HL-60 (cell line): ENCODE results near the gene CCDC74B.

Source experiments
- CTCF ChIP-seq: IDR thresholded peaks from one replicate; pipeline ENCODE4 v1.5.1; 2011; ENCODE audit warnings: low read length, control low read depth, inconsistent platforms; ENCODE audit not compliant: insufficient read depth
- GABPA ChIP-seq: IDR thresholded peaks from 2 replicates; pipeline ENCODE4 v1.6.1; 2012; ENCODE audit warnings: low read depth
- POLR2AphosphoS5 ChIP-seq: IDR thresholded peaks from 2 replicates; pipeline ENCODE4 v1.6.1; 2012; ENCODE audit warnings: low read depth
- REST ChIP-seq: IDR thresholded peaks from 2 replicates; pipeline ENCODE4 v1.6.1; 2012; ENCODE audit warnings: low read depth; ENCODE audit not compliant: insufficient replicate concordance
- SPI1 ChIP-seq: IDR thresholded peaks from 2 replicates; pipeline ENCODE4 v1.6.1; 2012; ENCODE audit warnings: low read depth, mild to moderate bottlenecking, borderline replicate concordance

- TF ChIP-seq CTCF (no peak), POLR2AphosphoS5 (no peak), REST (peak; percentile 53), GABPA (no peak), SPI1 (no peak)
Observed at GRCh38 chr2:130185436-130185835, 40.5 kb upstream of the CCDC74B start.
